Gastroesophageal sphincter (tissue), 4 donors: ENCODE data around the gene FYN. TPM values are rescaled to one million over a fixed set of nuclear protein-coding genes. Genes with fewer than 3 reads are reported as not detected.

ENCODE experiments used
- ATAC-seq: fragments of 150-250 bp; one replicate; pipeline ENCODE4 v1.9.1; 2016; ENCODE audit warnings: mild to moderate bottlenecking, moderate library complexity
- H3K27ac ChIP-seq, 4 donors: fragments of 200-600 bp; sonication (generic) in 3 of 4; 1 replicate in 3 of 4; 2 replicates in 1 of 4; pipeline ENCODE4 v1.5.1; 2016 to 2019
- H3K27me3 ChIP-seq: fragments of 200-600 bp; sonication (generic); one replicate; pipeline ENCODE4 v1.5.1; 2019
- H3K36me3 ChIP-seq, 2 donors: fragments of 200-600 bp; sonication (generic); one replicate each; pipeline ENCODE4 v1.5.1; 2019; ENCODE audit warnings: control low read depth in 1 of 2
- H3K4me1 ChIP-seq, 3 donors: fragments of 200-600 bp; sonication (generic); 1 replicate in 2 of 3; 2 replicates in 1 of 3; pipeline ENCODE4 v1.5.1; 2016 to 2019; ENCODE audit warnings: control low read depth in 2 of 3
- H3K4me3 ChIP-seq, 2 donors: fragments of 200-600 bp; sonication (generic); one replicate each; pipeline ENCODE4 v1.5.1; 2019; ENCODE audit warnings: mild to moderate bottlenecking in 1 of 2, moderate library complexity in 1 of 2
- H3K9me3 ChIP-seq, 3 donors: fragments of 200-600 bp; sonication (generic); one replicate each; pipeline ENCODE4 v1.5.1; 2017 to 2019; ENCODE audit warnings: control low read depth in 2 of 3
- EP300 ChIP-seq: sonication (generic); formaldehyde crosslinking; IDR thresholded peaks from one replicate; pipeline ENCODE4 v1.6.1; 2017; ENCODE audit warnings: antibody characterized with exemption, mild to moderate bottlenecking
- POLR2A ChIP-seq, 2 donors: fragments of 450-650 bp; IDR thresholded peaks; one replicate each; pipeline ENCODE4 v1.6.1; 2017; ENCODE audit warnings: antibody characterized with exemption in 2 of 2, mild to moderate bottlenecking in 2 of 2, moderate library complexity in 1 of 2
- POLR2AphosphoS5 ChIP-seq: sonication (generic); formaldehyde crosslinking; IDR thresholded peaks from one replicate; pipeline ENCODE4 v1.6.1; 2017; ENCODE audit warnings: antibody characterized with exemption
- WGBS, 2 donors: methylation state at CpG; one replicate each; pipeline ENCODE4 v1.1.5; 2018; ENCODE audit warnings: low coverage in 1 of 2; 5-methylcytosine and 5-hydroxymethylcytosine counted together
- total RNA-seq, 4 donors: library from RNA; depleted of rRNA; stranded (reverse); fragments of >200 nt; gene quantifications; one replicate each; pipeline ENCODE4 v1.1.0, GENCODE V29; 2016
- TF ChIP-seq, protein P1 (sequence below), 4 experiments: fragments of 200-600 bp in 2 of 4; fragments of 450-650 bp in 2 of 4; sonication (generic) in 1 of 4; IDR thresholded peaks; one replicate each; pipeline ENCODE4 v1.5.1; 2017 to 2019; ENCODE audit warnings: antibody characterized with exemption in 4 of 4, mild to moderate bottlenecking in 2 of 4, moderate library complexity in 2 of 4

FYN gene
- total RNA-seq, 4 donors from 2014 or later = 58.6 to 101 (median 69.9) TPM

- H3K4me1 ChIP-seq = peaks cover 0 to 31% (median 9%) of the 10 kb centered on the region in 3 donors
- no peak overlapping the region for H3K4me3 ChIP-seq
- ATAC-seq = no peak
- TF ChIP-seq, protein P1, sequence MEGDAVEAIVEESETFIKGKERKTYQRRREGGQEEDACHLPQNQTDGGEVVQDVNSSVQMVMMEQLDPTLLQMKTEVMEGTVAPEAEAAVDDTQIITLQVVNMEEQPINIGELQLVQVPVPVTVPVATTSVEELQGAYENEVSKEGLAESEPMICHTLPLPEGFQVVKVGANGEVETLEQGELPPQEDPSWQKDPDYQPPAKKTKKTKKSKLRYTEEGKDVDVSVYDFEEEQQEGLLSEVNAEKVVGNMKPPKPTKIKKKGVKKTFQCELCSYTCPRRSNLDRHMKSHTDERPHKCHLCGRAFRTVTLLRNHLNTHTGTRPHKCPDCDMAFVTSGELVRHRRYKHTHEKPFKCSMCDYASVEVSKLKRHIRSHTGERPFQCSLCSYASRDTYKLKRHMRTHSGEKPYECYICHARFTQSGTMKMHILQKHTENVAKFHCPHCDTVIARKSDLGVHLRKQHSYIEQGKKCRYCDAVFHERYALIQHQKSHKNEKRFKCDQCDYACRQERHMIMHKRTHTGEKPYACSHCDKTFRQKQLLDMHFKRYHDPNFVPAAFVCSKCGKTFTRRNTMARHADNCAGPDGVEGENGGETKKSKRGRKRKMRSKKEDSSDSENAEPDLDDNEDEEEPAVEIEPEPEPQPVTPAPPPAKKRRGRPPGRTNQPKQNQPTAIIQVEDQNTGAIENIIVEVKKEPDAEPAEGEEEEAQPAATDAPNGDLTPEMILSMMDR (IDR thresholded peaks at IDR 0.05) = no peak
- TF ChIP-seq POLR2A (IDR thresholded peaks at IDR 0.05) (no peak), POLR2AphosphoS5 (no peak), EP300 (no peak)
- peak overlapping the region in 2 of 4 donors; percentile 19 to 37 for H3K27ac ChIP-seq
- WGBS, 2 donors = 87% methylated on average over 3 of the region's 4 CpGs
- no peaks in the 10 kb centered on the region for H3K36me3 ChIP-seq
- no peaks in the 10 kb centered on the region for H3K9me3 ChIP-seq
- H3K27me3 ChIP-seq = no peaks in the 10 kb centered on the region
Measured at GRCh38 chr6:111825439-111826086, 47.7 kb downstream of the FYN start.

DNA sequence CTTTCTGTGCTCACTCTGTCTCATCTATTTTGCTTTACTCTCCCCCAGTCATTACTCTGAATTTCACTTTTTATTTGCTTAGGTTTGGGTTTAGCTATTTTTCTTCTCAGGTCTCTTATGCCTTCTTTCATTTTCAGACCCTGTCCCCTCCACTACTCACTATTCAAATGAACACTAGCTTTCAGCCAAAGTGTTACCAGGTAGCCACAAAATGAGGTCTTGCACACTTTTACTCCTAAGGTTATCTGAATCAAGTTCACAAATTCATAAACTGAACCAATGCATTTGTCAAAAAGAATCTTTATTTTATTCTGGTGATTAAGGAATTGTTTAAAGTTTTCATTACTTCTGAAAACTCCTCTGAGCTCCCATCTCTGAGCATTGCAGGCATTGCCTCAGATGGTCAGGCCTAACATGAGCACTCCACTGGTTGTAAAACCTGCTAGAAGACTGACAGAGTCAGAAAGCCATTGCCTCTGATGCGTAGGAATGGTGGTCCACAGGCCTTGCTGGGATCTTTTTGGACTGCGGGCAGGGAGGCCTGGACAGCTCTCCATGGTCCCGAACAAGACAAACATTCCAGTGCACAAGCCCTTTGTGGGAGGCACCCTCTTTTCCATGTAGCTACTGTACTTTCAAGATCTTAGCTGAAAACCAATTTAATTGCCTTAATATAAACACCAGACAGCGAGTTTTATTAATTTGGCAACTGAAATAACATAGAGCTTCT is 48.5 kb downstream of the FYN start:
- WGBS, 2 donors = 52% methylated on average over 4 of the region's 4 CpGs; no CpG with 5 or more reads in 1 of the 2 donors
- no peak for TF ChIP-seq POLR2AphosphoS5
- no peak for TF ChIP-seq EP300
- TF ChIP-seq POLR2A (IDR thresholded peaks at IDR 0.05) = no peak
- TF ChIP-seq, protein P1 (IDR thresholded peaks at IDR 0.05) = no peak
- no peak for ATAC-seq
- Histone ChIP-seq H3K36me3 (no peaks in the 10 kb centered on the region), H3K4me3 (no peak overlapping the region), H3K27ac (peak overlapping the region in 3 of 4 donors; percentile 34 to 64 (median 56)), H3K4me1 (peaks cover 0 to 31% (median 9%) of the 10 kb centered on the region in 3 donors), H3K27me3 (no peaks in the 10 kb centered on the region), H3K9me3 (no peaks in the 10 kb centered on the region)

GRCh38 chr6:111823831-111824607 is 49.2 kb downstream of the FYN start:
- no peaks in the 10 kb centered on the region for H3K27me3 ChIP-seq
- peak; percentile 76 for ATAC-seq
- peak overlapping the region in 3 of 4 donors; percentile 34 to 64 (median 56) for H3K27ac ChIP-seq
- 36 to 46% methylated on average over 4 of the region's 4 CpGs for WGBS, 2 donors
- no peak overlapping the region for H3K4me3 ChIP-seq
- no peaks in the 10 kb centered on the region for H3K36me3 ChIP-seq
- TF ChIP-seq POLR2AphosphoS5 = peak; percentile 13
- no peak for TF ChIP-seq POLR2A (IDR thresholded peaks at IDR 0.05)
- H3K9me3 ChIP-seq = no peaks in the 10 kb centered on the region
- peaks cover 0 to 32% (median 9%) of the 10 kb centered on the region in 3 donors for H3K4me1 ChIP-seq

DNA sequence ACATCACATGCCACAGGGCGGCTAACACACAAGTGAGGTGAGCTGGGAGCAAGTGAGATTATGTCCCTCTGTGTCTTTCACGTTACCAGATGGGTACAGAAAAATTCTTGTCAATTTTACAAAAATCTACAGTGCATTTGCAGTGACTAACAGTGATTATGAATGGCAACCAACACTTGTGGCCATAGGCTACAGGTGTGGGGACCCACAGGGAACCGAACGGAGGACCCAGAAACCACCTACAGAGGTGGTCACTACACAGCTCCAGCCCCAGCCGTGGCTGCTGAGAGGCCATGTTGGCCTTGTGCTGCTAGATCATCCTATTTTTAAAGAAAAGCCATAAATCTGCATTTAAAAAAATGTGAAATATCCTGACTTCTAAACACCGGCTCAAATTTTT is 50.2 kb downstream of the FYN start:
- 88 to 90% methylated on average over 4 to 6 of the region's 6 CpGs for WGBS, 2 donors
- TF ChIP-seq, protein P1 (IDR thresholded peaks at IDR 0.05) = no peak
- TF ChIP-seq POLR2AphosphoS5 = no peak
- no peak for TF ChIP-seq EP300
- TF ChIP-seq POLR2A (IDR thresholded peaks at IDR 0.05) = no peak
- peaks cover 0 to 42% (median 14%) of the 10 kb centered on the region in 3 donors for H3K4me1 ChIP-seq
- H3K9me3 ChIP-seq = no peaks in the 10 kb centered on the region
- ATAC-seq = no peak
- H3K4me3 ChIP-seq = no peak overlapping the region
- peak overlapping the region in 3 of 4 donors; percentile 34 to 64 (median 56) for H3K27ac ChIP-seq
- H3K36me3 ChIP-seq = no peaks in the 10 kb centered on the region
- no peaks in the 10 kb centered on the region for H3K27me3 ChIP-seq

DNA sequence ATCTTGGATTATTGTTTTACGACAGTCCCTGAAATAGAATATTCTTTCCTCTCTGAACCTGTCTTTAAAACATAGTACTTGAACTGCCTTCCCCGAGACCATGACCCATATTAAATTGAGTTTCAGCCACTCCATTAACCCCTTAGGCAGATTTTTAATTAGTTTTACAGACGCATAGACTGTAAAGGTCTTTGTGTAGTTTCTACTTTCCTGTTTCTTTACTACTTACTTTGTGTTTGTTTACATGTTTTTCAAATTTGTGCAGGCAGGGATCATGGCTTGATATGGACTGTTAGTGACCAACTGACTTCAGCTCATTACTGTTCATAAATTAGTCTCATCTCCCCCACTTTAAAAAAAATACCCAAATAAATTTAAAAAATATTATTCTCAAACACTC is 53.8 kb downstream of the FYN start:
- Histone ChIP-seq H3K4me3 (no peak overlapping the region), H3K27ac (no peak overlapping the region), H3K27me3 (no peaks in the 10 kb centered on the region), H3K36me3 (no peaks in the 10 kb centered on the region), H3K9me3 (no peaks in the 10 kb centered on the region), H3K4me1 (peaks cover 0 to 37% (median 14%) of the 10 kb centered on the region in 3 donors)
- no peak for ATAC-seq
- WGBS, 2 donors = 82 to 84% methylated on average over 3 of the region's 3 CpGs
- TF ChIP-seq, protein P1 (IDR thresholded peaks at IDR 0.05) = no peak
- no peak for TF ChIP-seq POLR2A (IDR thresholded peaks at IDR 0.05)
- no peak for TF ChIP-seq POLR2AphosphoS5
